Hepatocyte (in vitro differentiated cells): ENCODE measurements around the gene MARCO.

Source experiments
- CTCF ChIP-seq: fragments of 200-600 bp; sonication (generic); IDR thresholded peaks from 2 replicates; pipeline ENCODE4 v1.5.1; 2016; ENCODE audit warnings: antibody characterized with exemption, mild to moderate bottlenecking; ENCODE audit not compliant: poor library complexity
- EZH2 ChIP-seq: fragments of 200-600 bp; sonication (generic); IDR thresholded peaks from 2 replicates; pipeline ENCODE4 v1.6.1; 2016; ENCODE audit warnings: antibody characterized with exemption, mild to moderate bottlenecking, borderline replicate concordance

- TF ChIP-seq CTCF (no peak), EZH2 (no peak)
Measured at GRCh38 chr2:118936936-118937335, 5.1 kb upstream of the MARCO start.
